ENCODE measurements around the gene KIF6.

KIF6 gene

GRCh38 chr6:39466631-39467030, 258.6 kb downstream of the KIF6 start:
- no peak for TF ChIP-seq SUZ12 (IDR thresholded peaks at IDR 0.05)
- no peak for TF ChIP-seq PKNOX1 (IDR thresholded peaks at IDR 0.05)
- no peak for TF ChIP-seq NFRKB (IDR thresholded peaks at IDR 0.05)
- TF ChIP-seq ARNT (IDR thresholded peaks at IDR 0.05) = no peak
- TF ChIP-seq TARDBP (IDR thresholded peaks at IDR 0.05) = no peak
- no peak for TF ChIP-seq CTBP1 (IDR thresholded peaks at IDR 0.05; ENCODE audit: borderline replicate concordance)
- ChIA-PET POLR2A (no interaction called here), CTCF (no interaction called here)
- DNase-seq (ENCODE audit: extremely low spot score) = no peak

- DNase-seq (ENCODE audit: extremely low spot score) = no peak
- no peak for TF ChIP-seq BHLHE40 (IDR thresholded peaks at IDR 0.05; ENCODE audit: borderline replicate concordance)
- no peak for TF ChIP-seq L3MBTL2 (conservative IDR thresholded peaks at IDR 0.05)
- no peak for TF ChIP-seq TARDBP (IDR thresholded peaks at IDR 0.05)
- TF ChIP-seq FOXM1 (IDR thresholded peaks at IDR 0.05; ENCODE audit: borderline replicate concordance) = no peak
- no peak for TF ChIP-seq ARNT (IDR thresholded peaks at IDR 0.05)
- TF ChIP-seq CTBP1 (IDR thresholded peaks at IDR 0.05; ENCODE audit: borderline replicate concordance) = no peak
- no peak for TF ChIP-seq FOXA1 (IDR thresholded peaks at IDR 0.05)
- no peak for TF ChIP-seq PKNOX1 (IDR thresholded peaks at IDR 0.05)
- TF ChIP-seq ELF4 (IDR thresholded peaks at IDR 0.05) = no peak
- no peak for TF ChIP-seq LEF1 (IDR thresholded peaks at IDR 0.05; ENCODE audit: borderline replicate concordance)
- no peak for TF ChIP-seq NFRKB (IDR thresholded peaks at IDR 0.05)
- no peak for TF ChIP-seq ZNF384 (IDR thresholded peaks at IDR 0.05)
- TF ChIP-seq FOXK2 (IDR thresholded peaks at IDR 0.05) = no peak
- no peak for TF ChIP-seq SP1 (IDR thresholded peaks at IDR 0.05)
- TF ChIP-seq HDGF (IDR thresholded peaks at IDR 0.05; ENCODE audit: borderline replicate concordance) = no peak
- CTCF ChIA-PET = no interaction called here
- POLR2A ChIA-PET = no interaction called here
Measured at GRCh38 chr6:39465539-39465938, 259.7 kb downstream of the KIF6 start.

- TF ChIP-seq FOXM1 (IDR thresholded peaks at IDR 0.05; ENCODE audit: borderline replicate concordance) (no peak), SUZ12 (IDR thresholded peaks at IDR 0.05) (no peak), ELF4 (IDR thresholded peaks at IDR 0.05) (no peak), PKNOX1 (IDR thresholded peaks at IDR 0.05) (no peak), LEF1 (IDR thresholded peaks at IDR 0.05; ENCODE audit: borderline replicate concordance) (no peak), CTBP1 (IDR thresholded peaks at IDR 0.05; ENCODE audit: borderline replicate concordance) (no peak), NFRKB (IDR thresholded peaks at IDR 0.05) (no peak), TARDBP (IDR thresholded peaks at IDR 0.05) (no peak), SP1 (IDR thresholded peaks at IDR 0.05) (no peak), FOXK2 (IDR thresholded peaks at IDR 0.05) (no peak), ARNT (IDR thresholded peaks at IDR 0.05) (no peak), HDGF (IDR thresholded peaks at IDR 0.05; ENCODE audit: borderline replicate concordance) (no peak), ZNF384 (IDR thresholded peaks at IDR 0.05) (no peak)
- CTCF ChIA-PET = no interaction called here
- DNase-seq (ENCODE audit: extremely low spot score) = no peak
- POLR2A ChIA-PET = no interaction called here
Measured at GRCh38 chr6:39464067-39464466, 261.1 kb downstream of the KIF6 start.

- POLR2A ChIA-PET = no interaction called here
- TF ChIP-seq FOXK2 (IDR thresholded peaks at IDR 0.05) = no peak
- no peak for TF ChIP-seq FOXM1 (IDR thresholded peaks at IDR 0.05; ENCODE audit: borderline replicate concordance)
- no peak for TF ChIP-seq FOXA1 (IDR thresholded peaks at IDR 0.05)
- TF ChIP-seq CTBP1 (IDR thresholded peaks at IDR 0.05; ENCODE audit: borderline replicate concordance) = no peak
- no peak for TF ChIP-seq BHLHE40 (IDR thresholded peaks at IDR 0.05; ENCODE audit: borderline replicate concordance)
- TF ChIP-seq NFRKB (IDR thresholded peaks at IDR 0.05) = no peak
- CTCF ChIA-PET = no interaction called here
- DNase-seq (ENCODE audit: extremely low spot score) = no peak
Measured at GRCh38 chr6:39453956-39454524, 271.2 kb downstream of the KIF6 start.

GRCh38 chr6:39453241-39453640, 272.0 kb downstream of the KIF6 start:
- DNase-seq (ENCODE audit: extremely low spot score) = no peak
- TF ChIP-seq L3MBTL2 (conservative IDR thresholded peaks at IDR 0.05) = no peak
- POLR2A ChIA-PET = no interaction called here
- CTCF ChIA-PET = no interaction called here

- ChIA-PET POLR2A (no interaction called here), CTCF (no interaction called here)
- DNase-seq (ENCODE audit: extremely low spot score) = no peak
- TF ChIP-seq ELF4 (IDR thresholded peaks at IDR 0.05) = no peak
- TF ChIP-seq ARNT (IDR thresholded peaks at IDR 0.05) = no peak
- no peak for TF ChIP-seq PKNOX1 (IDR thresholded peaks at IDR 0.05)
- no peak for TF ChIP-seq FOXM1 (IDR thresholded peaks at IDR 0.05; ENCODE audit: borderline replicate concordance)
- TF ChIP-seq SUZ12 (IDR thresholded peaks at IDR 0.05) = no peak
- no peak for TF ChIP-seq TARDBP (IDR thresholded peaks at IDR 0.05)
- no peak for TF ChIP-seq FOXK2 (IDR thresholded peaks at IDR 0.05)
- no peak for TF ChIP-seq BHLHE40 (IDR thresholded peaks at IDR 0.05; ENCODE audit: borderline replicate concordance)
- no peak for TF ChIP-seq LEF1 (IDR thresholded peaks at IDR 0.05; ENCODE audit: borderline replicate concordance)
- TF ChIP-seq FOXA1 (IDR thresholded peaks at IDR 0.05) = no peak
- TF ChIP-seq L3MBTL2 (conservative IDR thresholded peaks at IDR 0.05) = no peak
- no peak for TF ChIP-seq CTBP1 (IDR thresholded peaks at IDR 0.05; ENCODE audit: borderline replicate concordance)
- TF ChIP-seq NFRKB (IDR thresholded peaks at IDR 0.05) = no peak
- no peak for TF ChIP-seq ZNF384 (IDR thresholded peaks at IDR 0.05)
- no peak for TF ChIP-seq SP1 (IDR thresholded peaks at IDR 0.05)
- TF ChIP-seq HDGF (IDR thresholded peaks at IDR 0.05; ENCODE audit: borderline replicate concordance) = no peak
Measured at GRCh38 chr6:39452306-39453145, 272.7 kb downstream of the KIF6 start.
